GM10266 (cell line): ENCODE data around the gene ABCA7.

Experiments used
- DNase-seq: peaks from one replicate; pipeline ENCODE4 v3.0.0; 2012; ENCODE audit errors: extremely low spot score
- CTCF ChIP-seq: IDR thresholded peaks from 2 replicates; pipeline ENCODE4 v1.5.1; 2012; ENCODE audit warnings: mild to moderate bottlenecking, low read depth; ENCODE audit not compliant: control insufficient read depth, insufficient read depth; ENCODE audit errors: missing control alignments

The ABCA7 gene

GRCh38 chr19:1051791-1052190 lies 11.9 kb downstream of the ABCA7 start:
- TF ChIP-seq CTCF = no peak
- no peak for DNase-seq

GRCh38 chr19:1052349-1052975 lies 12.6 kb downstream of the ABCA7 start:
- no peak for DNase-seq
- no peak for TF ChIP-seq CTCF

- no peak for TF ChIP-seq CTCF
- no peak for DNase-seq
Measured at GRCh38 chr19:1053176-1054101, 13.5 kb downstream of the ABCA7 start.

GRCh38 chr19:1054102-1055027 lies 14.5 kb downstream of the ABCA7 start:
- DNase-seq = no peak
- no peak for TF ChIP-seq CTCF

GRCh38 chr19:1055028-1055425 lies 15.1 kb downstream of the ABCA7 start:
- TF ChIP-seq CTCF = no peak
- DNase-seq = no peak

- no peak for DNase-seq
- no peak for TF ChIP-seq CTCF
Measured at GRCh38 chr19:1055886-1056620, 16.1 kb downstream of the ABCA7 start.
